Breast epithelium (tissue), 3 donors: ENCODE measurements around the gene GPR68.

Source experiments
- CTCF ChIP-seq, 3 donors: fragments of 450-650 bp; IDR thresholded peaks; one replicate each; pipeline ENCODE4 v1.5.1; 2016 to 2017; ENCODE audit warnings: antibody characterized with exemption in 3 of 3, mild to moderate bottlenecking in 3 of 3, moderate library complexity in 3 of 3
- POLR2A ChIP-seq: fragments of 450-650 bp; IDR thresholded peaks from one replicate; pipeline ENCODE4 v1.6.1; 2016; ENCODE audit warnings: antibody characterized with exemption, mild to moderate bottlenecking, moderate library complexity
- POLR2AphosphoS5 ChIP-seq, 3 donors: sonication (generic); formaldehyde crosslinking; IDR thresholded peaks; one replicate each; pipeline ENCODE4 v1.6.1; 2017; ENCODE audit warnings: antibody characterized with exemption in 3 of 3

- TF ChIP-seq CTCF (IDR thresholded peaks at IDR 0.05) (no peak), POLR2AphosphoS5 (IDR thresholded peaks at IDR 0.05) (no peak), POLR2A (no peak)
Measured at GRCh38 chr14:91252871-91253794, 8.6 kb upstream of the GPR68 start.
